Breast epithelium (tissue), 3 donors: ENCODE measurements around the gene TARDBP.
"Not testable (repeated sequence)": the region's sequence is repeated elsewhere in the genome, so short reads cannot be mapped to it uniquely, and the experiment has no call there.

Experiments used
- POLR2A ChIP-seq: fragments of 450-650 bp; IDR thresholded peaks from one replicate; pipeline ENCODE4 v1.6.1; 2016; ENCODE audit warnings: antibody characterized with exemption, mild to moderate bottlenecking, moderate library complexity
- TF ChIP-seq, protein P1 (sequence below), 3 donors: fragments of 450-650 bp; IDR thresholded peaks; one replicate each; pipeline ENCODE4 v1.5.1; 2016 to 2017; ENCODE audit warnings: antibody characterized with exemption in 3 of 3, mild to moderate bottlenecking in 3 of 3, moderate library complexity in 3 of 3

DNA sequence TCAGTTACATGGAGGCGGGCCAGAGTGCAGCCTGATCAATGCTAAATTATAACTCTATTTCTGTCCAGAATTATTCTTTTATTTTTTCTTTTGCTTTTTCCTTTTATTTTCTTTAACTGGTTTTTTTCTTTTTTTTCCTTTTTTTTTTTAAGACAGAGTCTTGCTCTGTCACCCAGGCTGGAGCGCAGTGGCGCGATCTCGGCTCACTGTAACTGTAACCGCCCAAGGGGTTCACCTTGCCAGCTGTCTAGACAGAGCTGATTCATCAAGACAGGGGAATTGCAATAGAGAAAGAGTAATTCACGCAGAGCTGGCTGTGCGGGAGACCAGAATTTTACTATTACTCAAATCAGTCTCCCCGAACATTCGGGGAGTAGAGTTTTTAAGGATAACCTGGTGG is 38.7 kb downstream of the TARDBP start:
- not testable (repeated sequence) for TF ChIP-seq POLR2A
- TF ChIP-seq, protein P1, sequence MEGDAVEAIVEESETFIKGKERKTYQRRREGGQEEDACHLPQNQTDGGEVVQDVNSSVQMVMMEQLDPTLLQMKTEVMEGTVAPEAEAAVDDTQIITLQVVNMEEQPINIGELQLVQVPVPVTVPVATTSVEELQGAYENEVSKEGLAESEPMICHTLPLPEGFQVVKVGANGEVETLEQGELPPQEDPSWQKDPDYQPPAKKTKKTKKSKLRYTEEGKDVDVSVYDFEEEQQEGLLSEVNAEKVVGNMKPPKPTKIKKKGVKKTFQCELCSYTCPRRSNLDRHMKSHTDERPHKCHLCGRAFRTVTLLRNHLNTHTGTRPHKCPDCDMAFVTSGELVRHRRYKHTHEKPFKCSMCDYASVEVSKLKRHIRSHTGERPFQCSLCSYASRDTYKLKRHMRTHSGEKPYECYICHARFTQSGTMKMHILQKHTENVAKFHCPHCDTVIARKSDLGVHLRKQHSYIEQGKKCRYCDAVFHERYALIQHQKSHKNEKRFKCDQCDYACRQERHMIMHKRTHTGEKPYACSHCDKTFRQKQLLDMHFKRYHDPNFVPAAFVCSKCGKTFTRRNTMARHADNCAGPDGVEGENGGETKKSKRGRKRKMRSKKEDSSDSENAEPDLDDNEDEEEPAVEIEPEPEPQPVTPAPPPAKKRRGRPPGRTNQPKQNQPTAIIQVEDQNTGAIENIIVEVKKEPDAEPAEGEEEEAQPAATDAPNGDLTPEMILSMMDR (IDR thresholded peaks at IDR 0.05): not testable (repeated sequence)
